GM12872 (cell line): ENCODE results near the gene LATS1.

Experiments used
- CTCF ChIP-seq: IDR thresholded peaks from 3 replicates; pipeline ENCODE4 v1.5.1; 2011; ENCODE audit warnings: low read depth, mild to moderate bottlenecking, low read length, moderate library complexity; ENCODE audit not compliant: insufficient read depth

The LATS1 gene

GRCh38 chr6:149680503-149680902, 37.4 kb downstream of the LATS1 start:
- TF ChIP-seq CTCF, result no peak

- TF ChIP-seq CTCF, result no peak
Observed at GRCh38 chr6:149660028-149660427, 57.9 kb downstream of the LATS1 start.

- TF ChIP-seq CTCF, result no peak
Observed at GRCh38 chr6:149657441-149657840, 60.5 kb downstream of the LATS1 start.

GRCh38 chr6:149651056-149651455, 66.8 kb downstream of the LATS1 start:
- no peak for TF ChIP-seq CTCF

GRCh38 chr6:149648148-149649145, 69.5 kb downstream of the LATS1 start, which contains the start of gene KATNA1:
KATNA1 (minus strand) TSS chr6:149648714; CDS start chr6:149638547, 10,167 bp downstream.
- TF ChIP-seq CTCF, result no peak

- TF ChIP-seq CTCF, result no peak
Observed at GRCh38 chr6:149646599-149646998, 71.3 kb downstream of the LATS1 start.

- no peak for TF ChIP-seq CTCF
Observed at GRCh38 chr6:149642829-149643580, 74.9 kb downstream of the LATS1 start.
